Inflammatory macrophage treated with lipopolysaccharide for 1 hour (primary cell): ENCODE results near the gene FAM43B.

ENCODE experiments used
- DNase-seq, 2 donors: peaks; one replicate each; pipeline ENCODE4 v3.0.0-alpha.2; 2020 to 2022

Gene FAM43B

DNA sequence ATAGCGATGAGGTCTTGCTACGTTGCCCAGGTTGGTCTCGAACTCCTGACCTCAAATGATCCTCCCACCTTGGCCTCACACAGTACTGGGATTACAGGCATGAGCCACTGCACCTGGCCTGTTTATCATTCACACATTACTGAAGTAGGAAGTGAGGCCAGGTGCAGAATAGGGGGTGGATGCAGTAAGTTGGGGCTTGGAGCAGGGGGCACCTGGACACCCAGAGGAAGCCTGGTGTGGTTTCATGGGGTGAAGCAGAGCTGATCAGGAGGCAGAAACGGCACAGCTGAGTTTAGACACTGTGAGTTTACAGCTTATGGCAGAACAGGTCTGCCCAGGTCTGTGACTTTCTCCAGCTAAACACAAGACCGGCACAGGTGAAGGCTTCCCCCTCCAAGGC, 41.4 kb downstream of the FAM43B start:
- no peak for DNase-seq

DNA sequence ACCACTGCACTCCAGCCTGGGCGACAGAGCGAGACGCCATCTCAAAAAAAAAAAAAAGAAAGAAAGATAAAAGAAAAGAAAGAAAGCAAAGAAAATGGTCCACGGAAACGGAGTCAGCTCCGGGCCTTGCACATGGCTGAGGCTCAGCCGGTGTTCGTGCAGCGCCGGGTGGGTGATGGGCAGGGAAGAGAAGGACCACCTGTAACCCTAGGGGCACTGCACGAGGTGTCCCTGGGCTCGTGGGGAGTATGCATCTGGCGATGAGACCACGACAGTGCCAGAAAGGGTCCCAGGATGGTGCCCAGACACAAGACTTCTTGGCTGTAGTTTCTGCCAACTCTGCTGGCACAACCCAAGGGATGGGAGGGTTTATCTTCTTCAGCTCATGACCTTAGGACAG, 42.4 kb downstream of the FAM43B start:
- DNase-seq = no peak

DNA sequence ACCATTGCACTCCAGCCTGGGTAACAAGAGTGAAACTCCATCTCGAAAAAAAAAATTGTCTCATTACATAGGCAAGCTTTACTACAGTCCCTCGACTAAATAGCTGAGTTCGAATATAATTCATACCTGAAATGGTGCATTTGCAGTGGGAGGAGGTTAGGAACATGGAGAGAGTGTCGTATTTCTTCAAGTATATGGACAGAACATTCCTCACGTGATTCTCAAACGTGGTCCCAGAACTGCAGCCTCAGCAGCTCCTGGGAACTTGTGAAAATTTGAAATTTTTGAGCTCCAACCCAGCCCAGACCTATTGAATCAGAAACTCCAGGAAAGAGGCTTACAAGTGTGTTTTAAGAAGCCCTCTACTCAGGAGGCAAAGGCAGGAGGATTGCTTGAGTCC, 43.7 kb downstream of the FAM43B start:
- peak in 1 of 2 donors; percentile 10 for DNase-seq

- DNase-seq = peak; percentile 75 to 80
Observed at GRCh38 chr1:20597650-20598049, 45.3 kb downstream of the FAM43B start.

DNA sequence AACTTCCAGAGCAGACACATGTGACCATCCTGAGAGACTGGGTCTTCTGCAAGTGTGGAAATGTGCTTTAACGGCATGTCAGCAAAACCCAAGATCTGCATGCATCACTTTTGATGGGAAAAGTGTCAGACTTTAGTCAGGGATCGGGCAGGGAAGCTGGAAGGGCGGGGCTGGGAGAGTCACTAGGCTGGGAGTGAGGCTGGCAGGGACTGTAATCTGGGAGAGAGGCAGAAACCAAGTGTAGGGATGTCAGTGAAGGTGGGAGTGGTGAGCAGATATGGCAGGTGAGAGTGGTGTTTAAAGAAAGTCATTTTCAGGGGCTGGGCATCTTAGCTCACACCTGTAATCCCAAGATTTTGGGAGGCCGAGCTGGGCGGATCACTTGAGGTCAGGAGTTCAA, 47.8 kb downstream of the FAM43B start:
- DNase-seq = no peak

DNA sequence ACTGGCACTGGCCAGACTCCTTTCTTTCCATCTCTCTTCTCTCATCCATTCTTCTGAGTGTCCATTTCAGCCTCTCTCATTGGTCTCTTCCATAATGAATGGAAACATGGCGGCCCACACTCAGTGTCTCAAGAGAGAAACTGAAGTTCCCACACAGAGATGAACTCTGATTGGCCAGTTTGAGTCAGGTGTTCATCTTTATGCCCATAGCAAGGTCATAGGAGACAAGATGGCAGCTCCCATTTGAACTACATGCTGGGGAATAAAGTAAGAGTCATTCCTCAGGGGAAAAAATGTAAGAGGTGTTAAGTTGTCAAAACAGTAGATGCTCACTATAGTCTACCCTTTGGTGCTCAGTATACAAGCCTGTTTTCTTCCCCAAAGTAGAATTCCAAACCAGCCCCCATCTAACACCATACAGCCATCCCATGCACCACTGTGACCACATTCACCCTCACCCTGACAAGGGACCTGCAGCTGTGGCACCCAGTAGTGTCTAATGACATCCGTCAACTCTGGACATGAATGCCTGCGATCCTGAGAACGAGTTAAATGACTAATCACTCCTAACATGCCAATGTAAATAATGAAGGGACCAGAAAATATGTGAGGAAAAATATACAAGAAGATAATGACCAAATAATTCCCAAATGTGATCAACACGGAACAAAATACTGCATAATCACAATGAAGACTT, 48.9 kb downstream of the FAM43B start:
- no peak for DNase-seq

DNA sequence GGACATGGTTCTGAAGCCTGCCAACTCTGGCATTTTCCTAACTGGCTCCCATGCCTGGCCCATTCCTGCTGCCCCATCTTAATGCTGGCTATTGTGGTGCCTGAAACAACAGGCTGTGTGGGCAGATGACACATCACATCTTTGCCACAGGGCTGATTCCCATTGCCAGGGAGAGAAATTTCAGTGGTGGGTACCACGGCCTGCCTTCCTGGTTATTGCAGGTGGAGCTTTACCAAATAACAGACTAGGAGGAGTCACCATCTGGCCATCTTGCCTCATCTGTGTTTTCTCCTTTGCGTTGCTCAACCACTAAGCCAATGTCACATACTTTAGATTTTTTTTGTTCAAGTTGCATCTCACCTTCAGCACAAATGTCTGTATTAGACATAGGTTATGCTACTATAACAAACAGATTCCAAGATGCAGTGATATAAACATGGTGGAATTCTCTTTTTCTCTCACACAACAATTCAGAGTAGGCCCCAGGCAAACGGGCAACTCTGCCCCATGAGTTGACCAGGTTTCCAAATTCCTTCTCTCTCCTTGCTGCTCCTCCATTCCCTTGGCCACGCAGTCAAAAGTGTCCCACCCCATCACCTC, 50.6 kb downstream of the FAM43B start:
- no peak for DNase-seq

GRCh38 chr1:20603504-20604464, 51.4 kb downstream of the FAM43B start:
- DNase-seq = peak; percentile 84 to 92
